Measurements from ENCODE around the gene OSBP2.

OSBP2 gene

DNA sequence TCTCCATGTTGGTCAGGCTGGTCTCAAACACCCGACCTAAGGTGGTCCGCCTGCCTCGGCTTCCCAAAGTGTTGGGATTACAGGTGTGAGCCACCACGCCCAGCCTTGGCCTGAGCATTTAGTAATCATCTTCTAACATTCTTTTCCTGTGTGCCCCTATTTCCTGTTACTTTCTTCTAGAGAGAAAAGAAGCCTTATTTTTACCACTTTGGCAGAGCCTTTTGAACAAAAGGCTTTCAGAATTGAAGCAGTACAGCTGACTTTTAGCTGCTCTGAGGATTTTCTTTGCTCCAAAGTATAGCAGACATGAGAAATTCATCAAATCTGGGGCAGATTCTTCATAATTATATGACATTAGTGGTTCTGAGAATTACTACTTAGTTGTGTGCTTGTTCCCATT, 260.5 kb downstream of the OSBP2 start:
- DNase-seq, result no peak
- intact Hi-C loops (cut with DNase I), result no loop called here

Data from head of caudate nucleus (tissue), 42 donors.